GM23338 (cell line): ENCODE measurements around the gene LRRC25. TPM values are rescaled to one million over a fixed set of nuclear protein-coding genes. Genes with fewer than 3 reads are reported as not detected.

Experiments
- CREB1 ChIP-seq: fragments of 250-450 bp; sonication (Bioruptor Pico); IDR thresholded peaks from 2 replicates; pipeline ENCODE4 v1.5.0; 2020; ENCODE audit warnings: low read depth, mild to moderate bottlenecking, moderate library complexity
- EZH2 ChIP-seq: fragments of 200-600 bp; sonication (generic); IDR thresholded peaks from one replicate; pipeline ENCODE4 v1.8.0; 2017; ENCODE audit warnings: antibody characterized with exemption, mild to moderate bottlenecking, low read depth; ENCODE audit not compliant: unreplicated experiment
- JUNB ChIP-seq: IDR thresholded peaks from one replicate; pipeline ENCODE4 v1.6.1; 2016; ENCODE audit warnings: antibody characterized with exemption; ENCODE audit not compliant: unreplicated experiment
- ZNF114 ChIP-seq: fragments of 250-450 bp; sonication (Bioruptor Pico); IDR thresholded peaks from 2 replicates; pipeline ENCODE4 v1.5.0; 2020; ENCODE audit warnings: mild to moderate bottlenecking, moderate library complexity
- ZNF331 ChIP-seq: fragments of 250-450 bp; sonication (Bioruptor Pico); IDR thresholded peaks from 2 replicates; pipeline ENCODE4 v1.5.0; 2020; ENCODE audit warnings: low read depth, mild to moderate bottlenecking, moderate library complexity
- polyA plus RNA-seq: library from polyadenylated mRNA; unstranded; fragments of >200 nt; fragmentation: Nextera tagmentation; extraction: Ambion mirVana; gene quantifications from 2 replicates; pipeline ENCODE4 v1.2.1, GENCODE V29; 2016
- total RNA-seq: library from RNA; depleted of rRNA; stranded (reverse); fragments of >200 nt; shearing (Covaris generic); gene quantifications from 2 replicates; pipeline ENCODE4 v1.2.3, GENCODE V29; 2014
- TF ChIP-seq, protein P1 (sequence below): fragments of 250-450 bp; sonication (Bioruptor Pico); IDR thresholded peaks from 2 replicates; pipeline ENCODE4 v1.5.0; 2020; ENCODE audit warnings: mild to moderate bottlenecking, moderate library complexity
- TF ChIP-seq, protein P2 (sequence below), 2 experiments: fragments of 200-600 bp in 1 of 2; sonication (generic) in 1 of 2; conservative IDR thresholded peaks; 2 replicates each; pipeline versions ENCODE4 v1.5.1 to v1.6.1; 2016 to 2017; ENCODE audit warnings: antibody characterized with exemption in 2 of 2, low read depth in 2 of 2, mild to moderate bottlenecking in 2 of 2, moderate library complexity in 1 of 2

The LRRC25 gene
- total and polyA plus RNA-seq, 2 experiments from 2014 or later: 0.17 to 0.24 TPM

DNA sequence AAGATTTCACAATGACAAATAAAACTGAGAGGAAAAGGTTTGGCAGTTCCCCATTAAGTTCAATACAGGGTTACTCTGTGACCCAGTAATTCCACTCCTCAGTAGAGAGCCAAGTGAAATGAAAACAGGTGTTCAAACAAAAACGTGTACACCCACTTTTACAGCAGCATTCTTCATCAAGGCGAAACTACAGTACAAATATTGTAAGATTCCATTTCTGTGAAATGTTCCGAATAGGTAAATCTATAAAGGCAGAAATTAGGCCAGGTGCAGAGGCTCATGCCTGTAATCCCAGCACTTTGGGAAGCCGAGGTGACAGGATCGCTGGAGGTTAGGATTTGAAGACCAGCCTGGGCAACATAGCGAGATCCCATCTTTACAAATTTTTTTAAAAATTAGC, 20.4 kb downstream of the LRRC25 start (continued):
- TF ChIP-seq, protein P1, sequence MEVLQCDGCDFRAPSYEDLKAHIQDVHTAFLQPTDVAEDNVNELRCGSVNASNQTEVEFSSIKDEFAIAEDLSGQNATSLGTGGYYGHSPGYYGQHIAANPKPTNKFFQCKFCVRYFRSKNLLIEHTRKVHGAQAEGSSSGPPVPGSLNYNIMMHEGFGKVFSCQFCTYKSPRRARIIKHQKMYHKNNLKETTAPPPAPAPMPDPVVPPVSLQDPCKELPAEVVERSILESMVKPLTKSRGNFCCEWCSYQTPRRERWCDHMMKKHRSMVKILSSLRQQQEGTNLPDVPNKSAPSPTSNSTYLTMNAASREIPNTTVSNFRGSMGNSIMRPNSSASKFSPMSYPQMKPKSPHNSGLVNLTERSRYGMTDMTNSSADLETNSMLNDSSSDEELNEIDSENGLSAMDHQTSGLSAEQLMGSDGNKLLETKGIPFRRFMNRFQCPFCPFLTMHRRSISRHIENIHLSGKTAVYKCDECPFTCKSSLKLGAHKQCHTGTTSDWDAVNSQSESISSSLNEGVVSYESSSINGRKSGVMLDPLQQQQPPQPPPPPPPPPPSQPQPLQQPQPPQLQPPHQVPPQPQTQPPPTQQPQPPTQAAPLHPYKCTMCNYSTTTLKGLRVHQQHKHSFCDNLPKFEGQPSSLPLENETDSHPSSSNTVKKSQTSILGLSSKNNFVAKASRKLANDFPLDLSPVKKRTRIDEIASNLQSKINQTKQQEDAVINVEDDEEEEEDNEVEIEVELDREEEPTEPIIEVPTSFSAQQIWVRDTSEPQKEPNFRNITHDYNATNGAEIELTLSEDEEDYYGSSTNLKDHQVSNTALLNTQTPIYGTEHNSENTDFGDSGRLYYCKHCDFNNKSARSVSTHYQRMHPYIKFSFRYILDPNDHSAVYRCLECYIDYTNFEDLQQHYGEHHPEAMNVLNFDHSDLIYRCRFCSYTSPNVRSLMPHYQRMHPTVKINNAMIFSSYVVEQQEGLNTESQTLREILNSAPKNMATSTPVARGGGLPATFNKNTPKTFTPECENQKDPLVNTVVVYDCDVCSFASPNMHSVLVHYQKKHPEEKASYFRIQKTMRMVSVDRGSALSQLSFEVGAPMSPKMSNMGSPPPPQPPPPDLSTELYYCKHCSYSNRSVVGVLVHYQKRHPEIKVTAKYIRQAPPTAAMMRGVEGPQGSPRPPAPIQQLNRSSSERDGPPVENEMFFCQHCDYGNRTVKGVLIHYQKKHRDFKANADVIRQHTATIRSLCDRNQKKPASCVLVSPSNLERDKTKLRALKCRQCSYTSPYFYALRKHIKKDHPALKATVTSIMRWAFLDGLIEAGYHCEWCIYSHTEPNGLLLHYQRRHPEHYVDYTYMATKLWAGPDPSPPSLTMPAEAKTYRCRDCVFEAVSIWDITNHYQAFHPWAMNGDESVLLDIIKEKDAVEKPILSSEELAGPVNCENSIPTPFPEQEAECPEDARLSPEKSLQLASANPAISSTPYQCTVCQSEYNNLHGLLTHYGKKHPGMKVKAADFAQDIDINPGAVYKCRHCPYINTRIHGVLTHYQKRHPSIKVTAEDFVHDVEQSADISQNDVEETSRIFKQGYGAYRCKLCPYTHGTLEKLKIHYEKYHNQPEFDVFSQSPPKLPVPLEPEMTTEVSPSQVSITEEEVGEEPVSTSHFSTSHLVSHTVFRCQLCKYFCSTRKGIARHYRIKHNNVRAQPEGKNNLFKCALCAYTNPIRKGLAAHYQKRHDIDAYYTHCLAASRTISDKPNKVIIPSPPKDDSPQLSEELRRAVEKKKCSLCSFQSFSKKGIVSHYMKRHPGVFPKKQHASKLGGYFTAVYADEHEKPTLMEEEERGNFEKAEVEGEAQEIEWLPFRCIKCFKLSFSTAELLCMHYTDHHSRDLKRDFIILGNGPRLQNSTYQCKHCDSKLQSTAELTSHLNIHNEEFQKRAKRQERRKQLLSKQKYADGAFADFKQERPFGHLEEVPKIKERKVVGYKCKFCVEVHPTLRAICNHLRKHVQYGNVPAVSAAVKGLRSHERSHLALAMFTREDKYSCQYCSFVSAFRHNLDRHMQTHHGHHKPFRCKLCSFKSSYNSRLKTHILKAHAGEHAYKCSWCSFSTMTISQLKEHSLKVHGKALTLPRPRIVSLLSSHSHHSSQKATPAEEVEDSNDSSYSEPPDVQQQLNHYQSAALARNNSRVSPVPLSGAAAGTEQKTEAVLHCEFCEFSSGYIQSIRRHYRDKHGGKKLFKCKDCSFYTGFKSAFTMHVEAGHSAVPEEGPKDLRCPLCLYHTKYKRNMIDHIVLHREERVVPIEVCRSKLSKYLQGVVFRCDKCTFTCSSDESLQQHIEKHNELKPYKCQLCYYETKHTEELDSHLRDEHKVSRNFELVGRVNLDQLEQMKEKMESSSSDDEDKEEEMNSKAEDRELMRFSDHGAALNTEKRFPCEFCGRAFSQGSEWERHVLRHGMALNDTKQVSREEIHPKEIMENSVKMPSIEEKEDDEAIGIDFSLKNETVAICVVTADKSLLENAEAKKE (CRISPR knock-in tag): no peak
- no peak for TF ChIP-seq EZH2
- TF ChIP-seq JUNB: no peak
- TF ChIP-seq, protein P2, sequence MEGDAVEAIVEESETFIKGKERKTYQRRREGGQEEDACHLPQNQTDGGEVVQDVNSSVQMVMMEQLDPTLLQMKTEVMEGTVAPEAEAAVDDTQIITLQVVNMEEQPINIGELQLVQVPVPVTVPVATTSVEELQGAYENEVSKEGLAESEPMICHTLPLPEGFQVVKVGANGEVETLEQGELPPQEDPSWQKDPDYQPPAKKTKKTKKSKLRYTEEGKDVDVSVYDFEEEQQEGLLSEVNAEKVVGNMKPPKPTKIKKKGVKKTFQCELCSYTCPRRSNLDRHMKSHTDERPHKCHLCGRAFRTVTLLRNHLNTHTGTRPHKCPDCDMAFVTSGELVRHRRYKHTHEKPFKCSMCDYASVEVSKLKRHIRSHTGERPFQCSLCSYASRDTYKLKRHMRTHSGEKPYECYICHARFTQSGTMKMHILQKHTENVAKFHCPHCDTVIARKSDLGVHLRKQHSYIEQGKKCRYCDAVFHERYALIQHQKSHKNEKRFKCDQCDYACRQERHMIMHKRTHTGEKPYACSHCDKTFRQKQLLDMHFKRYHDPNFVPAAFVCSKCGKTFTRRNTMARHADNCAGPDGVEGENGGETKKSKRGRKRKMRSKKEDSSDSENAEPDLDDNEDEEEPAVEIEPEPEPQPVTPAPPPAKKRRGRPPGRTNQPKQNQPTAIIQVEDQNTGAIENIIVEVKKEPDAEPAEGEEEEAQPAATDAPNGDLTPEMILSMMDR (conservative IDR thresholded peaks at IDR 0.05; ENCODE audit: low read depth in 2 of 2): no peak
- no peak for TF ChIP-seq CREB1 (CRISPR knock-in tag)
- TF ChIP-seq ZNF114 (CRISPR knock-in tag): no peak
- TF ChIP-seq ZNF331 (CRISPR knock-in tag): no peak
